Eye (tissue), 1 donor: Measurements from ENCODE around the gene DENND10.
A peak's percentile ranks its signal among the peaks of the same experiment; 100 is the strongest.
"Not testable (repeated sequence)": the region's sequence is repeated elsewhere in the genome, so short reads cannot be mapped to it uniquely, and the experiment has no call there.

Experiments
- DNase-seq: peaks from one replicate; pipeline ENCODE4 v3.0.0-alpha.2; 2015

Gene DENND10

GRCh38 chr10:119135513-119135881 lies 31.6 kb downstream of the DENND10 start:
- no peak for DNase-seq

- no peak for DNase-seq
These were observed 32.2 kb downstream of the DENND10 start for GRCh38 chr10:119136084-119136483.

GRCh38 chr10:119137878-119138277 lies 34.0 kb downstream of the DENND10 start:
- not testable (repeated sequence) for DNase-seq

- DNase-seq = no peak
These were observed 34.7 kb downstream of the DENND10 start for GRCh38 chr10:119138346-119139306.

GRCh38 chr10:119139464-119140067 lies 35.7 kb downstream of the DENND10 start:
- DNase-seq = peak; percentile 19

- DNase-seq = no peak
These were observed 36.8 kb downstream of the DENND10 start for GRCh38 chr10:119140603-119141245.

GRCh38 chr10:119143657-119144056 lies 39.7 kb downstream of the DENND10 start:
- no peak for DNase-seq

GRCh38 chr10:119149157-119149556 lies 45.2 kb downstream of the DENND10 start:
- DNase-seq = no peak

- DNase-seq = no peak
These were observed 45.8 kb downstream of the DENND10 start for GRCh38 chr10:119149729-119150128.

- not testable (repeated sequence) for DNase-seq
These were observed 47.7 kb downstream of the DENND10 start for GRCh38 chr10:119151601-119152000.

GRCh38 chr10:119153041-119153440 lies 49.1 kb downstream of the DENND10 start:
- no peak for DNase-seq

GRCh38 chr10:119153661-119154060 lies 49.7 kb downstream of the DENND10 start:
- no peak for DNase-seq

GRCh38 chr10:119159332-119159731 lies 55.4 kb downstream of the DENND10 start:
- no peak for DNase-seq

- DNase-seq = no peak
These were observed 58.0 kb downstream of the DENND10 start for GRCh38 chr10:119161680-119162451.

GRCh38 chr10:119162452-119163092 lies 58.7 kb downstream of the DENND10 start:
- no peak for DNase-seq

- peak; percentile 86 for DNase-seq
These were observed 61.5 kb downstream of the DENND10 start, which contains the start of gene SFXN4 for GRCh38 chr10:119165171-119166117. SFXN4 (minus strand) TSS chr10:119165714; CDS start chr10:119165647, 67 bp downstream.

GRCh38 chr10:119166118-119166500 lies 62.2 kb downstream of the DENND10 start:
- no peak for DNase-seq

GRCh38 chr10:119166564-119166963 lies 62.7 kb downstream of the DENND10 start:
- DNase-seq = no peak

GRCh38 chr10:119167041-119167440 lies 63.1 kb downstream of the DENND10 start:
- no peak for DNase-seq

GRCh38 chr10:119174109-119174508 lies 70.2 kb downstream of the DENND10 start:
- no peak for DNase-seq

GRCh38 chr10:119176166-119176565 lies 72.3 kb downstream of the DENND10 start:
- no peak for DNase-seq
